ENCODE measurements around the gene TVP23C.
"Not testable (repeated sequence)": the region's sequence is repeated elsewhere in the genome, so short reads cannot be mapped to it uniquely, and the experiment has no call there.

Gene TVP23C

GRCh38 chr17:15563375-15563857, at the start of gene TVP23C:
Gene TVP23C, minus strand, starts transcription at chr17:15563483. Its CDS starts 35 bp downstream, at chr17:15563448.
- peak; percentile 6 for DNase-seq

GRCh38 chr17:15592960-15593359, 29.7 kb upstream of the TVP23C start:
- DNase-seq, result not testable (repeated sequence)

GRCh38 chr17:15591986-15592385, 28.7 kb upstream of the TVP23C start:
- DNase-seq, result not testable (repeated sequence)

- not testable (repeated sequence) for DNase-seq
Measured at GRCh38 chr17:15590844-15591243, 27.6 kb upstream of the TVP23C start.

GRCh38 chr17:15589544-15590536, 26.6 kb upstream of the TVP23C start:
- not testable (repeated sequence) for DNase-seq

- DNase-seq, result not testable (repeated sequence)
Measured at GRCh38 chr17:15588017-15588416, 24.7 kb upstream of the TVP23C start.

GRCh38 chr17:15583313-15583712, 20.0 kb upstream of the TVP23C start:
- DNase-seq, result not testable (repeated sequence)

- DNase-seq, result not testable (repeated sequence)
Measured at GRCh38 chr17:15581462-15581861, 18.2 kb upstream of the TVP23C start.

GRCh38 chr17:15576848-15577247, 13.6 kb upstream of the TVP23C start:
- DNase-seq, result not testable (repeated sequence)

GRCh38 chr17:15574660-15575059, 11.4 kb upstream of the TVP23C start:
- DNase-seq, result not testable (repeated sequence)

- DNase-seq, result not testable (repeated sequence)
Measured at GRCh38 chr17:15573870-15574269, 10.6 kb upstream of the TVP23C start.

GRCh38 chr17:15562613-15563374, 489 bp downstream of the TVP23C start:
- not testable (repeated sequence) for DNase-seq

GRCh38 chr17:15561439-15561838, 1.8 kb downstream of the TVP23C start:
- not testable (repeated sequence) for DNase-seq

GRCh38 chr17:15558403-15559105, 4.7 kb downstream of the TVP23C start:
- DNase-seq, result not testable (repeated sequence)

- not testable (repeated sequence) for DNase-seq
Measured at GRCh38 chr17:15557334-15557832, 5.9 kb downstream of the TVP23C start.

GRCh38 chr17:15552932-15553331, 10.4 kb downstream of the TVP23C start:
- not testable (repeated sequence) for DNase-seq

- DNase-seq, result not testable (repeated sequence)
Measured at GRCh38 chr17:15549552-15549951, 13.7 kb downstream of the TVP23C start.

- not testable (repeated sequence) for DNase-seq
Measured at GRCh38 chr17:15546604-15547003, 16.7 kb downstream of the TVP23C start.

- DNase-seq, result not testable (repeated sequence)
Measured at GRCh38 chr17:15540371-15541219, 22.7 kb downstream of the TVP23C start.

GRCh38 chr17:15533122-15533521, 30.2 kb downstream of the TVP23C start:
- DNase-seq, result not testable (repeated sequence)

Data from NCI-H2029 treated with DMSO at 0.1 percent for 48 hours (cell line).